ENCODE data around the gene NPTXR. TPM values are rescaled to one million over a fixed set of nuclear protein-coding genes. Genes with fewer than 3 reads are reported as not detected.

The NPTXR gene
- total and polyA plus RNA-seq, 8 donors = 4.5 to 13.3 (median 9.2) TPM

DNA sequence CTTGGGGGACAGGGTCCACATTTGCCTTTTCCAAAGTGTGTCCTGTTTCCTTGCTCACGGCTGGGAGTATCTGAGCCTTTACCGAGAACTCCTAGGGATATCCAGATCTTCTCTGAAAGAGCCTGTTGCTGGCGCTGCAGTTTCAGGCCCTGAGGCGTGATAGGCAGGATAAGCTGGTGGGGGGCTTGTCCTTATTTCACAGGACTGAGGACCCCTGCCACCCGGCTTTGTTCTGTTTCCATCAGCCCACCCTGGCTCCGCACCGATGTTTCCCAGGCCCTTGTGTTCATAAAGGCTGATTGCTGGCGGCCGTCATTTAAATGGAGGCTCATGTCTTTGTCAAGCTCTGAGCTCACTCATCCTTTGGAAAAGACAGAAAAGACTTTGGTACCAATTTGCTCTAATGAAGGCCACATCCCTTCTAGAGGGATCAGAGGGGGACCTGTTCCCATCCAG lies 9.4 kb upstream of the NPTXR start:
- Histone ChIP-seq H3K9me3 (no peaks in the 10 kb centered on the region), H3K27me3 (peaks cover 0 to 17% of the 10 kb centered on the region in 2 donors), H3K27ac (no peak overlapping the region), H3K4me1 (no peaks in the 10 kb centered on the region), H3K36me3 (no peaks in the 10 kb centered on the region), H3K4me3 (no peak overlapping the region)
- DNase-seq = no peak
- intact Hi-C loops (cut with DNase I) = no loop called here
- TF ChIP-seq CTCF (IDR thresholded peaks at IDR 0.05) = no peak
- no peak for ATAC-seq

DNA sequence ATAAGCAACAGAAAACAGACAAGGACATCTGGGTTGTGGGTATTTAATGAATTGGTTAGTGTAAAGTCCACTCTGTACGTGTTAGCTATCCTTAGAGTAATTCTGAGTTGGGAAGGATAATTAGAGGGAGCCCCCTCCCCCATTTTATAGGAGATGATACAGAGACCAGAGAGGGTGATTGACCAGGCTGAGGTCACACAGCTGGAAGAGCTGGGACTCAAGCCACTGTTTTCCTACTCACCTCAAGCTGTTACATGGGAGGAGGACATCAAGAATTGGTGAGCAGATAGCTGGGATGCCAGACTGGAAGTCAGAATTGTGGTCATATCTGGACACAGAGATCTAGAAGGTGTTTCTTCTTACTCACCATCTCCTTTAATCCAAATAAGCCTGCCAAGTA lies 8.7 kb upstream of the NPTXR start:
- ATAC-seq = no peak
- Histone ChIP-seq H3K36me3 (no peaks in the 10 kb centered on the region), H3K27me3 (peaks cover 0 to 17% of the 10 kb centered on the region in 2 donors), H3K9me3 (no peaks in the 10 kb centered on the region), H3K27ac (no peak overlapping the region), H3K4me1 (no peaks in the 10 kb centered on the region), H3K4me3 (no peak overlapping the region)
- no peak for DNase-seq
- TF ChIP-seq CTCF (IDR thresholded peaks at IDR 0.05) = no peak
- intact Hi-C loops (cut with DNase I) = no loop called here

GRCh38 chr22:38850941-38851849 lies 7.4 kb upstream of the NPTXR start:
- peak in 1 of 4 donors; percentile 34 for DNase-seq
- no peaks in the 10 kb centered on the region for H3K9me3 ChIP-seq
- no peak for TF ChIP-seq CTCF (IDR thresholded peaks at IDR 0.05)
- no peak overlapping the region for H3K27ac ChIP-seq
- no peaks in the 10 kb centered on the region for H3K36me3 ChIP-seq
- no peak for ATAC-seq
- no peaks in the 10 kb centered on the region for H3K4me1 ChIP-seq
- intact Hi-C loops (cut with DNase I) = no loop called here
- H3K27me3 ChIP-seq = peaks cover 0 to 23% of the 10 kb centered on the region in 2 donors
- no peak overlapping the region for H3K4me3 ChIP-seq

- no peak for ATAC-seq
- Histone ChIP-seq H3K4me1 (no peaks in the 10 kb centered on the region), H3K36me3 (no peaks in the 10 kb centered on the region), H3K27ac (no peak overlapping the region), H3K4me3 (no peak overlapping the region), H3K9me3 (no peaks in the 10 kb centered on the region), H3K27me3 (peaks cover 0 to 31% of the 10 kb centered on the region in 2 donors)
- intact Hi-C loops (cut with DNase I) = no loop called here
- DNase-seq = no peak
- no peak for TF ChIP-seq CTCF (IDR thresholded peaks at IDR 0.05)
Measured at GRCh38 chr22:38850399-38850798, 6.6 kb upstream of the NPTXR start.

DNA sequence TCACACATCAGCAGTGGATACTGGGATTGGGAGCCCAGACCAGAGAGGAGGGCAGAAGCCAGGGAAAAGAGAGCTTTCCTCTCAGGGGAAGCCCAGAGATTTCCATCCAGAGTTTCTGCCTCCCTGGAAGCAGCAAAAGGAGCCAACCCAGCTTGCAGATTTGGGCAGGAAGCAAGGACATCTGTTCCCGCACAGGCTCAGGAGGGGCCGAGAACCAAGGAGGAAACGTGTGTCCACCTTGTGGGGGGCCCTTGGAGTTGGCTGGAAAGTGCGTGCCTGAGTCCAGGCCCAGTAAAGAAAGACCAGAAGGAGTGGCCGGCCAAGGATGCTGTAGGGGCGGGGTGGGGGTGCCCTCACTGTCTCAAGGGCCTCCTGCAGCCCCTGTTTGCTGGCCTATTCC lies 6.0 kb upstream of the NPTXR start:
- Histone ChIP-seq H3K27ac (no peak overlapping the region), H3K4me3 (no peak overlapping the region), H3K9me3 (no peaks in the 10 kb centered on the region), H3K4me1 (no peaks in the 10 kb centered on the region), H3K27me3 (peaks cover 0 to 36% of the 10 kb centered on the region in 2 donors), H3K36me3 (no peaks in the 10 kb centered on the region)
- TF ChIP-seq CTCF (IDR thresholded peaks at IDR 0.05) = no peak
- ATAC-seq (no peak), DNase-seq (peak in 1 of 4 donors; percentile 27)
- intact Hi-C loops (cut with DNase I) = no loop called here

All from left lung (tissue), 10 donors.